C4-2B (cell line): Measurements from ENCODE around the gene CTNNA2.

Source experiments
- ZFX ChIP-seq: fragments of 450-650 bp; IDR thresholded peaks from 2 replicates; pipeline ENCODE4 v1.6.1; 2017
- TF ChIP-seq, protein P1 (sequence below): fragments of 450-650 bp; conservative IDR thresholded peaks from 2 replicates; pipeline ENCODE4 v1.5.1; 2017; ENCODE audit warnings: mild to moderate bottlenecking

- TF ChIP-seq, protein P1, sequence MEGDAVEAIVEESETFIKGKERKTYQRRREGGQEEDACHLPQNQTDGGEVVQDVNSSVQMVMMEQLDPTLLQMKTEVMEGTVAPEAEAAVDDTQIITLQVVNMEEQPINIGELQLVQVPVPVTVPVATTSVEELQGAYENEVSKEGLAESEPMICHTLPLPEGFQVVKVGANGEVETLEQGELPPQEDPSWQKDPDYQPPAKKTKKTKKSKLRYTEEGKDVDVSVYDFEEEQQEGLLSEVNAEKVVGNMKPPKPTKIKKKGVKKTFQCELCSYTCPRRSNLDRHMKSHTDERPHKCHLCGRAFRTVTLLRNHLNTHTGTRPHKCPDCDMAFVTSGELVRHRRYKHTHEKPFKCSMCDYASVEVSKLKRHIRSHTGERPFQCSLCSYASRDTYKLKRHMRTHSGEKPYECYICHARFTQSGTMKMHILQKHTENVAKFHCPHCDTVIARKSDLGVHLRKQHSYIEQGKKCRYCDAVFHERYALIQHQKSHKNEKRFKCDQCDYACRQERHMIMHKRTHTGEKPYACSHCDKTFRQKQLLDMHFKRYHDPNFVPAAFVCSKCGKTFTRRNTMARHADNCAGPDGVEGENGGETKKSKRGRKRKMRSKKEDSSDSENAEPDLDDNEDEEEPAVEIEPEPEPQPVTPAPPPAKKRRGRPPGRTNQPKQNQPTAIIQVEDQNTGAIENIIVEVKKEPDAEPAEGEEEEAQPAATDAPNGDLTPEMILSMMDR: no peak
- no peak for TF ChIP-seq ZFX
Observed at GRCh38 chr2:80071941-80072340, 559.1 kb downstream of the CTNNA2 start.
